ENCODE data around the gene HEG1.

The HEG1 gene

GRCh38 chr3:125068265-125068664 lies 12.5 kb upstream of the HEG1 start:
- TF ChIP-seq CTCF (IDR thresholded peaks at IDR 0.05; ENCODE audit: low read depth, low read length) = no peak
- DNase-seq (ENCODE audit: extremely low read depth, low read depth) = no peak

GRCh38 chr3:125067225-125067624 lies 11.4 kb upstream of the HEG1 start:
- no peak for TF ChIP-seq CTCF (IDR thresholded peaks at IDR 0.05; ENCODE audit: low read depth, low read length)
- DNase-seq (ENCODE audit: extremely low read depth, low read depth) = no peak

- TF ChIP-seq CTCF (IDR thresholded peaks at IDR 0.05; ENCODE audit: low read depth, low read length) = no peak
- DNase-seq (ENCODE audit: extremely low read depth, low read depth) = peak; percentile 81
Observed at GRCh38 chr3:125062904-125063618, 7.3 kb upstream of the HEG1 start.

GRCh38 chr3:125061646-125062045 lies 5.8 kb upstream of the HEG1 start:
- no peak for TF ChIP-seq CTCF (IDR thresholded peaks at IDR 0.05; ENCODE audit: low read depth, low read length)
- DNase-seq (ENCODE audit: extremely low read depth, low read depth) = no peak

- TF ChIP-seq CTCF (IDR thresholded peaks at IDR 0.05; ENCODE audit: low read depth, low read length) = no peak
Observed at GRCh38 chr3:125061170-125061569, 5.4 kb upstream of the HEG1 start.

GRCh38 chr3:125059488-125060245 lies 3.9 kb upstream of the HEG1 start:
- DNase-seq (ENCODE audit: extremely low read depth, low read depth) = no peak
- TF ChIP-seq CTCF (IDR thresholded peaks at IDR 0.05; ENCODE audit: low read depth, low read length) = no peak

More at GRCh38 chr3:125061170-125061569, 5.4 kb upstream of the HEG1 start:
- peak; percentile 51 for DNase-seq (ENCODE audit: extremely low read depth, low read depth)

GRCh38 chr3:125058959-125059358 lies 3.2 kb upstream of the HEG1 start:
- TF ChIP-seq CTCF (IDR thresholded peaks at IDR 0.05; ENCODE audit: low read depth, low read length) = no peak
- no peak for DNase-seq (ENCODE audit: extremely low read depth, low read depth)
